Stimulated activated CD4-positive, alpha-beta T cell treated with anti-CD3 and anti-CD28 coated beads, Interleukin-4, amount 100 ng/mL, for 4 hours (primary cell): Measurements from ENCODE around the gene TTLL11.
"Not testable (repeated sequence)": the region's sequence is repeated elsewhere in the genome, so short reads cannot be mapped to it uniquely, and the experiment has no call there.

ENCODE experiments used
- DNase-seq, 2 experiments: peaks; one replicate each; pipeline ENCODE4 v3.0.0-alpha.2; 2020

Gene TTLL11

DNA sequence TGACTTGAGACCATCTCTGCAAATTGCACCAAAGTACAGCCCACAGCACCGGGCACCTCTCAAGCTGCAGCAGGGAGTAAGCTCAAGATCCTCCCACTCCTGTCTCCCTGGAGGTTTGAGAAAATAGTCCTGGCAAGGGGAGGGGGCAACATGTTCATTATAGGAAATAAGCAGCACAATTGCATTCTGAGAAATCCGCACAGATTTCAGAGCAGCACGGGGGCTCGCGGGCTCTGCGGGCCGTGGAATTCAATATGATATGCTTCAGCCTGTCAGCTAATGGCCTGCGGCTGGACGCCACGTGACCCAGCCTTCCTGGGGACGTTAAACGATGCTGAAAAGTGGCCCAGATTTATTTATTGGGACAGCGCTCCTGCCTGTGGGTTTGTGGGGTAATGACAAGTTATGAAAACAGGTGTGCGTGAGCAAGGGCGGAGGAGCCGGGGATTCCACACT is 285.3 kb downstream of the TTLL11 start:
- DNase-seq, result no peak

DNA sequence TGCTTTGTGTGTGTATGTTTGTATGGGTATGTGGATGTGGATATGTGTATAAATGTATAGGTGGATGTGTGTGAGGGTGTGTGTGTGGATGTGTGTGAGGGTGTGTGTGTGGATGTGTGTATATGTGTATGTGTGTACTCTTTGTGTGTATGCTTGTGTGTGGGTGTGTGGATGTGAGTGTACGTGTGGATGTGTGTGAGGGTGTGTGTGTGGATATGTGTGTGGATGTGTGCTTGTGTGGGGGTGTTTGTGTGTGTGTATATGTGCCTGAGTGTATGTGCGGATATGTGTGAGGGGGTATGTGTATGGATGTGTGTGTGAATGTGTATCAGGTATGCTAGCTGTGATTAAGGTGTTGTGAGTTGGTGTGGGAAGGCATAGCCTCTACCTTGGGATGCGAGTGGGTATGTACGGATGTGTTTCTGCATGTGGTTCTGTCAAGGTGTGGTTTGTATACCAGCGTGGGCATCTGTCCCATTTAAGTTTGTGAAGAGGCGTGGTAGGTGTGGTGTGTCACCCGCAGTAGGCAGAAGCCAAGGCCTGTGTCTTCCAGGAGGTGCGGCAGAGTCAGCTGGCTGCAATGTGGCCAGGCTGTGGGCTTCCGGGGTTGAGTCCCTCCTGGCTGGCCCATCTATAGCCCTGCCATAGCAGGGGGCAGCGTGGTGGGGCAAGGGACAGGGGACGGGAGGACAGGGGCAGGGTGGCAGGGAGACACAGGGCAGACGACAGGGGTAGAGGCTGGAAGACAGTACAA is 285.9 kb downstream of the TTLL11 start:
- DNase-seq, result no peak

DNA sequence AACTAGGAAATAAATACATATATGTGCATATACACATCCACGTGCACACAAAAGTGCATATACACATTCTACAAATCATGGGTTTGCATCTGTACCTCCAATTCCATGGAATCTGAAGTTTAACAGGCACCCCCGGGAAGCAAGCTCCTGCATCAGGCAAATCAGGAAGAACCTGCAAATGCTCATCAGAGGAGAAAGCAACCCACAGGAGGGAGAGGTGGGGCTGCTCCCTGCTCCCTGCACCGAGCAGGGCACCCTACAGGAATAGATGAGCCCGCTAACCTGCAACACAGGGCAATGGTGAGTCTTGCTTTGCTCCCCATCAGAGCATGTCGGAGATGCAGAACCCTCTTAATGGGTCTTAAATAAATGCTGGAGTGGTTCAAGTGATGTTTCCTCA is 290.4 kb downstream of the TTLL11 start:
- DNase-seq, result no peak

DNA sequence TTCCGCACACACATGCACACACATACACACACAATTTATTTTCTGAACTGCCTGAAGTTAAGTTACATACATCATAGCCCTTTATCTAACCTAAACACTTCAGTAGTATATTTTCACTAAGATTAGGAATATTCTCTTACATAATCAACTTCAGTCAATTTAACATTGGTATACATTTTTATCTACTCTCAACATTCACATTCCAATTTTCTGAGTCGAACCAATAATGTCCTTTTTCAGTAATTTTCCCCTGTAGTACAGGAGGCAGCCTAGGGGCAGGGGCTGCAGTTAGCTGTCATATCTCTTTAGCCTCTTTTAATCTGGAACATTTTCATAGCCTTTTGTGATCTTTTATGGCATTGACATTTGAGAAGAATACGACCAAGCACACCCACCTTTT is 291.5 kb downstream of the TTLL11 start:
- no peak for DNase-seq

DNA sequence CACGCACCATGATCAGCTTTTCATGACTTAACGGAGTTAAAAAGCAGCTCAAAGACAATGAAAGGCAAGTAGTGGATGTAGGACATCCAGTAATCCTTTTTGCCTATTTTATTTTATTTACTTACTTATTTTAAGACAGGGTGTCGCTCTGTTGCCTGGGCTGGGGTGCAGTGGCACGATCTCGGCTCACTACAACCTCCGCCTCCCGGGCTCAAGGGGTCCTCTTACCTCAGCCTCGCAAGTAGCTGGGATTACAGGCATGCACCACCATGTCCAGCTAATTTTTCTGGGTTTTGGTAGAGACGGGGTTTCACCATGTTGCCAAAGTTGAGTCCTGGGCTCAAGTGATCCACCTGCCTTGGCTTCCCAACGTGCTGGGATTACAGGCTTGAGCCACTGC is 292.7 kb downstream of the TTLL11 start:
- no peak for DNase-seq

DNA sequence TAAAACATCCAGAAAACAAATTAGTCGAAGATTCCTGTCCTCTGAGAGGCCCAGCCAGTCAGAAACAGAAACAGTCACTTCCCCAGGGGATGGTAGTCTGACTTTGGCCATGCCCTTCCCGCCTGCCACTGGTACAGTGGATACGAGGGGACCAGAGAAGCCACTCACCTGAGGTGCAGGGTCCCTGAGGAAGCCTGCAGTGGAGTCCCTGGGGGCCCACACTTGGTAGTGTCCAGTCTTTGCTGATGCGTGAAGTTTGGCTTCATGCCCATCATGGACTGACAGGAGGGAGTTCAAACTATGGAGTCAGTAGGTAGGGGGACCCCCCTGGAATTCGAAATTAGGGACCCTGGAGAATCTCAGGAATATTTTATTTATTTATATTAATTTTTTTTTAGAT is 294.2 kb downstream of the TTLL11 start:
- DNase-seq, result no peak

DNA sequence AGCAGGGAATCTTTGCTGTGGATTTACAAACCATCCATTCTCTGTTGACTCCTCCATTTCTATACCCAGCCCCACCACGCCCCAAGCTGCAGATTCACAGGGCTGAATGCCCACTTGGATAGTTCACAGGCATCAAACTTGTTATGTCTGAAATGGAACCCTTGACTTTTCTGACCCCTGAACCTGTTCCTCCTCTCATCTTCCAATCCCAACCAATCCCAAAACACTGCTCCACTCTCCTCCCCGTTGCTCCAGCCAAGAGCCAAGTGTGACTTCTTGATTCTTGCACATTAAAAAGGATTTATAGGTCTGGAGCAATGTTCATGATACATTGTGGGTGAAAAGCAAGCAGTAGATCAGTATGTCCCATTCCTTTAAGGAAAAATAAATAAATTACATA is 296.0 kb downstream of the TTLL11 start:
- DNase-seq, result no peak

DNA sequence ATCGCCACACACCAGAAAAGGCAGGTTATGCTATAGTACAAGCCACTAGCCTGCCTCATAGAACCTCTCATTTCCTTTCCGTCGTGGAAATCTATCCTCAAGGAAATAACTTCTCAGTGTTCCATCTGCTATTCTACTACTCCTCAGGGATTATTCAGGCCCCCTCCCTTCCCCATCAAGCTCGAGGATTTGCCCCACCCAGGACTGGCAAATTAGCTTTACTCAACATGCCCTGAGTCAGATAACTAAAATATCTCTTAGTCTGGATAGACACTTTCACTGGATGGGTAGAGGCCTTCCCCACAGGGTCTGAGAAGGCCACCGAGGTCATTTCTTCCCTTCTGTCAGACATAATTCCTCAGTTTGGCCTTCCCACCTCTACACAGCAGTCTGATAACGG is 298.8 kb downstream of the TTLL11 start:
- DNase-seq, result not testable (repeated sequence)

DNA sequence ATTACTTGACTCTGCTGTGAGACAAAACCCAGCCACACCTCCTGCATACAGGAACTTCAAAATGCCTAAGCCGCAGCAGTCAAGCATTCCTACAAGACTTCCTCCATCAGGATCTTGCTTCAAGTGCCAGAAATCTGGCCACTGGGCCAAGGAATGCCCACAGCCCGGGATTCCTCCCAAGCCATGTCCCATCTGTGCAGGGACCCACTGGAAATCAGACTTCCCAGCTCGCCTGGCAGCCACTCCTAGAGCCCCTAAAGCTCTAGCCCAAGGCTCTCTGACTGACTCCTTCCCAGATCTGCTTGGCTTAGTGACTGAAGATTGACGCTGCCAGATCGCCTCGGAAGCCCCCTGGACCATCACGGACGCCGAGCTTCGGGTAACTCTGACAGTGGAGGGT is 300.6 kb downstream of the TTLL11 start:
- not testable (repeated sequence) for DNase-seq

DNA sequence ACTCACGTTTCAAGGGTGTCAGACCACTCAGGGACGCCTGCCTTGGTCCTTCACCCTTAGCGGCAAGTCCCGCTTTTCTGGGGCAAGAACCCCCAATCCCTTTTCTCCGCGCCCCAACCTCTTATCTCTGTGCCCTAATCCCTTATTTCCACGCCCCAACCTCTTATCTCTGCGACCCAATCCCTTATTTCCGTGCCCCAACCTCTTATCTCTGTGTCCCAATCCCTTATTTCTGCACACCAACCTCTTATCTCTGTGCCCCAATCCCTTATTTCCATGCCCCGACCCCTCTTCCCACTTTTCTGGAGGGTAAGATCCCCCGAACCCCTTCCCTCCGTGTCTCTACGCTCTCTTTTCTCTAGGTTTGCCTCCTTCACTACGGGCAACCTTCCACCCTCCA is 302.3 kb downstream of the TTLL11 start:
- DNase-seq, result no peak

DNA sequence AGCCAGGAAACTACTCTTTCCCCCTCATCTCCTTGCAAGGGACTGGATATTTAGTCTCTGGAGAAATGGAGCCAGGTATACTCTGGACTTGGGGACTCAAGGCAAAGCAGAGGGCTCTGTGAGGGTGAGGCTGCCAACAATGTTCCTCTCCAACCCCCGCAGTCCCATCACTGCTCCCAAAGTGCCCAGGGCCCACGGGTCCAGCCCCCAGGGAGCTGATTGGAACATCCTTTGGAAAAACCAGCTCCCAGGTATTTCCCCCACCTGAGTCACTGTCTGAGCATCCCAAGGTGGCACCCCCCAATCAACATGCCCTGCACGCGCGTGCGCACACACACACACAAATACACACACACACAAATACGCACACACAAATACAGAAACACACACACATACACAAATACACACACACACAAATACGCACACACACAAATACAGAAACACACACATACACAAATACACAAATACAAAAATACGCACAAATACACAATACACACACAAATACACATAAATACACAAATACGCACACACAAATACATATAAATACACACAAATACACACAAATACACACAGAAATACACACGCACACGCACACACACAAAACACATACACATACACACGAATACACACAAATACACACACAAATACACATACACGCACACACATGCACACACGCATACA is 304.3 kb downstream of the TTLL11 start:
- DNase-seq, result no peak

DNA sequence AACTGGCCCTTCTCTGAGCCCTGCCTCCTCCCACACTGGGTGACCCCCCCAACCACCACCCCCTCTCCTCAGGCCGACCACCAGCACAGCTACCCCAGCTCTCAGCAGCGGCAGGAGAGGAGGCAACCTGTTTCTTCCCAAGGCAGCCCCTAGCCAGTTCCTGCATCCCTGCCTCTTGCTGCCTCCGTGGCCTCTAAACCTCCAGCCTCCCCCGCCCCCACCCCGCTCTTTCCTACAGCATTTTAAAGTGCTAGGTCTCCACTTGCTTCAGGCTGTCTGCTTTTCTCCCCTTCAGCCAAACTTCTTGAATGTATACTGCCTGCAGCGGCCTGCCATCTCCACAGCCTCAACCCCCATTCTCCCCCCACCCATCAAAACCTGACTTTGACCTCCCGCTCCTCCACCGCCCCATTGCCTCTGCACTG is 306.1 kb downstream of the TTLL11 start:
- DNase-seq, result no peak

DNA sequence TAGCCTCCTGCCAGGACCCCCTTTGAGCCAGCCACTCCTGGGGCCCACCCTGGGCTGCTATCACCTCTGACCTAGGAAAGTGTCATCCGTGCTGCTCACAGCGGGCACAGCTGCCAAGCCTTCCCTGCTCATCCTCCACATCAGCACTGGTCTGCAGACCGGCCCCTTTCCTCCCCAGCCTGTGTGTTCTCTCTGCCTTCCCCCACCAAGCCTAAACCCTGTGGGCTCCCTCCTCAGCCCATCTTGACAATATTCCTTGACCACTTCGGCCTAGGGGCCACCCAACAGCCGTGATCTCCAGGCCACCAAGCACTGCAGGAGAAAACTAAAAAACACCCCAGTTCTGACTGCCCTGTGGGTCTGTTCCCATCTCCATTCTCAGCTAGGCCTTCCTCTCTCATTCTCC is 306.6 kb downstream of the TTLL11 start:
- DNase-seq, result no peak

DNA sequence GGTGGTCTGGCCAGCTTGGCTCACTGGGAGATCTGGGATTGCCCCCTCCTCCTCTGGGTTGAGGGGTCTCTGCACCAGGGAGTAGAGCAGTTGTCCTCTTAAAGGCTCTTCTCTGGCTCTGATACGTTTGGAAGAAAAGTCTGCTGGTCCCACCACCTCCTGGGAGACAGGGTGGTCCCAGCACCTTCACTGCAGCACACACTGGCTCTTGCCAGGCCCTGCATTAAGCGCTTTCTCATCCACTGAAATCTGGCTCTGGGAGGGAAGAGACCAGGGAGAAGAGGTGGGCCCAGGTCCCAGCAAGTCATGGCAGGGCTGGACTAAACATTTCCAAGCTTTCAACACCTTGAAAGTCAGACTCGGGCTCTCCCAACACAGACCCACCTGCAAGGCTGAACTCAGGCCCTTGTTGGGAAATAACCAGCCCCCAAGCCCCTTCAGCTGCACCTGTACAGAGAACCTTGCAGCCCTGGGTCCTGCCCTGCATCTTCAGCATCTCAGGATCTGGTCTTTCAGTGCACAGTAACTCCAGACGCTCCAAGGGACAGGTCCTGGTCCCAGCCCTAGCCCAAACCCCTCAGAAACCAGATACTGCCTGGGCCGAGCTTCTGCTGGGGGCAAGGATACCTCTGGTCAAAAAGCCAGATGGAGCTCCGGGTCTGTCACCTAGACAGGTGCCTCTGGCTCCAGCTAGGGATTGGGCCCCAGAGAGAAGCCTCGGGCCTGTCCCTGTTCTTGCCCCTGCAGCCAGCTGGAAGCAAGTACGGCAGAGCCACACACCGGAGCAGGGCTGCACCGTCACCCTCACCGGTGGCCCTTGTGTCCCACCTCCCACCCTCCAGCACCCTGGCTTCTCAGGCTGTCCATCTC is 307.2 kb downstream of the TTLL11 start:
- no peak for DNase-seq

DNA sequence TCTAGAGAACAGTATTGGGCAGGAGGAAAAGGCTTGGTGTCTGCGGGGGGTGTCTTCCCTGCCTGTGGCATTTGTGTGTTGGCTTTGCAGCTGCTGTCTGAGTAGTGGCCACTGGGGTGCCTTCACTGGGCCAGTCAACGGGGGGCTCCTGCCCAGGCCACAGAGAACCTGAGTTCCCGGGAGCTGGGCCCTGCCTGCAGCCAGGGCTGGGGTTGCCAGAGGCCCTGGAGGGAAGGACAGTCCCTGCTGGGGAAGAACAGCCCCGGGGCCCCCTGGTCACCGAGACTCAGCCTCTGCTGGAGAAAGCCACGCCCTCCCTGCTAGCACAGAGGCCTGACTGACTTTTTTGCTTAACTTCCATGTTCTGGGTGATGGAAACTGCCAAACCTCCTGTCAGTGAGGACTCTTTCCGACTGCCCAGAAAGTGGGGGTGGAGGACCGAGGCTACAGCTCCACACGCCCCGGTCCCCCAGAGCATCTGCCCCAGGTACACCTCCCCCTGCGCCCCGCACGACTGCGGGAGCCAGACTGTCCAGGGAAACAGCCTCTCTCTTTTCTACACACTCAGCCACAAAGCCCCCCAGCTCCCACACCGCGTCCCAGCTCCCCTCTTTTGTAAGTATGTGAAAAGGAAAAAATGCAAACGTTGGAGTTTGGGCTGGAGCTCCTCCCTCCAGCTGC is 308.2 kb downstream of the TTLL11 start:
- DNase-seq, result no peak

DNA sequence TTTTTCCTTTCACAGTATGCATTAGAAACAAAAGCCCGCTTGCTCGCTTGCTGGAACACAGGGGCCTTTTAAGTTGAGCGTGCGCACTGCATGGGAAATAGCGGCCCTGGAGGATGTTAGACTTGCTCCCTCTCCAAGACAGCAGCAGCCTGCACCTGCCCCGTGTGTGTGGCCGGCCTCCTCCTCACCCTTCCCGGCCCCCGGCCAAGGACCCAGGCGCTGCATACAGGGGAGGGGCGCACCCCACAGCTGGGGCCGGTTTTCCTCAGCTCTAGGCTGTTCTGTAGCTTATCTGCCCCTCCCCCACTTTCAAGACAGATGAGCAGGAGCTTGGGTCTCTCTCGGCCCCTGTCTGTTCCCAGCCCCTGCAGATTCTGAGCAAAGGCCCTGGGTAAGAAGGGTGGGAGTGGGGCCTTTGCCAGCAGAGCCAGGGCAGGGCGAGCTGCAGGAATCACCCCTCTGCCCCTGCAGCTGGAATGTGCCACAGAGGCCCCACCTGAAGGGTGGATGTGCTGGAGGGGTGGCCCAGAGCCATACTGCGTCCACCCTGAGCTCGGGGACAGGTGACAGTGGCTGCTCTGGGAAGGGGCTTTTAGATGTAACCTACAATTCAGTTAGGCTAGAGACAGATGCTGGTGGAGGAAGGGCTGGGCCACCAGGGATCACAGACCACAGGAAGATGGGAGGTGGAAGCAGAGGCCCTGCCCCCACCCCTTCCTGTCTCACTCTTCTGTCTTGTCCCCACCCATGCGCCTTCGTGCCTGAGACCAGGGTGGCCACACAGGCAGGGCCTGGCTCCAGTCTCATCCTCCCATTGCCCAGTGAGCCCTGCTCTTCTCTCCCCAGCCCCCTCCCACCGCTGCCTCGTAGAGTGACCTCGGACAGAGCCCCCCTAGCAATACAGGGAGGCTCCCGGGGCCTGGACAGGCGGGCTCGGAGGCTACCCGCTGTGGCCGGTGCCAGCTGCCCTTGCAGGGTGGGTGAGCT is 309.3 kb downstream of the TTLL11 start:
- DNase-seq, result no peak

DNA sequence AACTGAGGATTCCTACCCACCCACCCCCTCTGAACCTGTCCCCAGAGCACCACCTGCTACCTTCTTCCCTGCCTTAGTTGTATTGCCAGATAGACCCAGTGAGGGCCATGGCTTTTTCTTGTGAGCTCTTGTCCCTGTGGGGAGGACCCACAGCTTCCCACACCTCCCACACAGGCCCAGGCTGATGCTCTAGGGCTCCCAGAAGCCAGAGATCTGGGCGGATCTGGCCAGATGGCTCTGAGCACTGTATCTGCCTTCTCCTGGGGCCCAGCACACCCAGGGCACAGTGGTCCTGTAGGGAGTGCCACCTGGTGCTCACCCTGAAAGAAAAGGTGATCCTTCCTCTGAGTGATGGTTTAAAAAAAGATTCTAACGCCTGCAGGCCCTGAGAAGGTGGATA is 310.0 kb downstream of the TTLL11 start:
- DNase-seq, result no peak

DNA sequence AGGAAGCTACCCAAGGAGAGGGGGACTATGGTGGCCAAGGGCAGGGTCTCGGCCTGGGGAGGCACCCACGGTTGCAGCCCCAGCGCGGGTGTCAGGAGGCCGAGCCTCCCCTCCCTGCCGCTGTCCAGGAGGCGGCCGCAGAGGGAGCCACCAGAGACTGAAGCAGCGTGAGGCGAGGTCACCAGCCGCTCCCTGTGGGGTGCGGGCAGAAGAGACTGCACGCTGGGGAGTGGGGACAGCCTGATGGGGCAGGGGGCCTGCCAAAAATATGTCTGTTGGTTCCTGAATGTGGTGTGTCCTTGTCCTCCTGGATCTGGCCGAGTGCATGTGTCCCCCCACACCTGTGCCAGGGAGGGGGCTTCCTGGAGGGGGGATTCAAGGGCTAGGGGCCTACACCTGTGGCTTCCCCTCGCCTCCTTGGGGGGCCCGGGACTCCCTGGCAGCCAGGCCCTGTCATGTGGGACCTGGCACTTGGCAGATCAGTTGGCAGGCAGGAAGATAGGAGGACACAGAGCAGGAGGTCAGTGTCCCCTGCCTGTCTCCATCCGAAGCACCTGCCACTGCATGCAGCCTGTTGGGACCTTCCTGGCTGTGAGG is 310.5 kb downstream of the TTLL11 start:
- DNase-seq, result no peak

DNA sequence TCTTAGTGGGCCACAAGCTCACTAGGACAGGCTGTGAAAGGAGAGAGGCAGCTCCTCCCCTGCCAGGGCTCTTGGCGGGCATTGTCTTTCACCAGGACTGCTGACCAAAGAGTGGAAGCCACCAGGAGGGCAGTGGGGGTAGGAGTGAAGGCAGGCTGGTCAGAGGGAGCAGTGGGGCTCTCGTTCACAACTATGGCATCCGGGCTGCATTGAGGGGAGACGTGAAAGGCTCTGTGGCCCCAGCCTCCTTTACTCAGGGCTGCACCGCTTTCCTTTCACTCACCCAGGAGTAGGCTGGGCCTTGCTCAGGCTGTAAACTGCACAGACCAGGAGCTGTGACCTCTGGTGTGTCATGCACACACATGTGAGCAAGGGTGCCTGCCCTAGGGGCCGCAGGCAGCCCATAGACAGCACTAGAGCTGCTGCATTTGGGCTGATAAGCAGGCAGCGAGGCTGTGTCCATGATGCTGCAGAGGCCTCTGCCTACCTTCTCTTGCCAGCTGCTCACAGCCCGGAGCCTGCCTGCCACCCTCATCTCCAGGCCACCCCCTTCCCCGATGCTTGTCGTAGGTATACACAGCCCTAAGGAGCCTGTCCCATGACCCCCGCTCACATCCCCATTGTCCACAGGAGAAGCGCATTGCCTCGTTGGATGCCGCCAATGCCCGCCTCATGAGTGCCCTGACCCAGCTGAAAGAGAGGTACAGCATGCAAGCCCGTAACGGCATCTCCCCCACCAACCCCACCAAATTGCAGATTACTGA is 311.2 kb downstream of the TTLL11 start:
- DNase-seq, result no peak

DNA sequence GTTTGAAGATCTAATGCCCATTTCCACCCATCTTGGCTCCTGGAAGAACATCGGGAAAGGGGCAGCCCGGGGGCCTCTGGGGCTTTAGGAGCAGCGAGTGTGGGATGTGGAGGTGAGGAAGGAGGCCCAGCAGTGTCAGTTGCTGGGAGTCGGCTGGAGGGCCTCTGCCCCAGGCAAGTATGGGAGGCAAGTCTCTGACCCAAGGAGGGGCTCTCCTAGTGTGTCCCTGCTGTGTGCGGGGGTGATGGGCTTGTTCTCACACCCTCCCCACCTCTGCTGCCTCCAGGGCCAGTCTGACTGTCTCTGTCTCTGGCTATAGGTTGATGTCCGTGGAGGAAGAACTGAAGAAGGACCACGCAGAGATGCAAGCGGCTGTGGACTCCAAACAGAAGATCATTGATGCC is 312.0 kb downstream of the TTLL11 start:
- DNase-seq, result no peak
